GM21786 (cell line): ENCODE data around the gene ZNF865.
"Not testable (repeated sequence)": the region's sequence is repeated elsewhere in the genome, so short reads cannot be mapped to it uniquely, and the experiment has no call there.

Source experiments
- ATAC-seq: cut with Tn5 transposase; IDR thresholded peaks from one replicate; pipeline ENCODE4 v1.9.1; 2021; ENCODE audit not compliant: unreplicated experiment

The ZNF865 gene

GRCh38 chr19:55605637-55606470, at the start of gene ZNF865:
Gene ZNF865, plus strand, starts transcription at chr19:55605647. Its CDS starts 7,972 bp downstream, at chr19:55613619.
- peak; percentile 34 for ATAC-seq

- no peak for ATAC-seq
Measured at GRCh38 chr19:55559684-55560083, 45.8 kb upstream of the ZNF865 start.

DNA sequence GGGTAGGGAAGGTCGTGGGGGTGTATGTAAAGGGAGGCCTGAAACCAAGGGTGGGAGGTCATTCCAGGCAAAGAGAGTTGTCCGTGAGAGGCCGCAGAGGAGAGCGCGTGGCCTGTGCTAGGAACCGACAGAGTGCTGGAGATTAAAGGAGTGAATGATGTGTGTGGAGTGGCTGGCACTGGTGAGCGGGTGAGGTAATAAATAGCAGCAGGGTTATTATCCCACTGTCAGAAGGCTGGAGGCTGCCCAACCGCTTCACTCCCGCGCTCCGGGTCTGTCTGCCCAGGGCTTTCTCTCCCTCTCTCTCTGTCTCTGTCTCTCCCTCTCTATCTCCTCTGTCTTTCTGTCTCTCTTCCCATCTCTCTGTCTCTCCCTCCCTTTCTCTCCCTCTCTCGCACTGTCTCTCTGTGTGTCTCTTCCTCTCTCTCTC, 42.2 kb upstream of the ZNF865 start:
- ATAC-seq = no peak

GRCh38 chr19:55566823-55567222, 38.6 kb upstream of the ZNF865 start:
- no peak for ATAC-seq

DNA sequence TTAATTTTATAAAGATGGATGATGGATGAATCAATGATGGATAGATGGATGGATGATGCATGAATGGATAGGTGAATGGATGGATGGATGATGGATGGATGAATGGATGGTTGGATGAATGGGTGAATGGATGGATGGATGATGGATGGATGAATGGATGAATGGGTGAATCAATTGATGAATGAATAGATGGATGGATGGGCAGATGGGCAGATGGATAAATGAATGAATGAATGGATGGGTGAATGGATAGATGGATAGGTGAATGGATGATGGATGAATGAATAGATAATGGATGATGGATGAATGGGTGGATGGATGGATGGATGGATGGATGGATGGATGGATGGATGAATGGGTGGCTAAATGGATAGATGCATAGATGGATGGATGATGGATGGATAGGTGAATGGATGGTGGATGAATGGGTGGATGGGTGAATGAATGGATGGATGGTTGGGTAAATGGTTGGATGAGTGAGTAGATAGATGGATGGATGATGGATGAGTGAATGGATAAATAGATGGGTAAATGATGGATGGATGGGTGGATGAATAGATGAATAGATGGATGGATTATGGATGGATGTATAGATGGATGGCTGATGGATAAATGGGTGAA, 37.6 kb upstream of the ZNF865 start:
- ATAC-seq = no peak

- ATAC-seq = not testable (repeated sequence)
Measured at GRCh38 chr19:55569477-55569876, 36.0 kb upstream of the ZNF865 start.

DNA sequence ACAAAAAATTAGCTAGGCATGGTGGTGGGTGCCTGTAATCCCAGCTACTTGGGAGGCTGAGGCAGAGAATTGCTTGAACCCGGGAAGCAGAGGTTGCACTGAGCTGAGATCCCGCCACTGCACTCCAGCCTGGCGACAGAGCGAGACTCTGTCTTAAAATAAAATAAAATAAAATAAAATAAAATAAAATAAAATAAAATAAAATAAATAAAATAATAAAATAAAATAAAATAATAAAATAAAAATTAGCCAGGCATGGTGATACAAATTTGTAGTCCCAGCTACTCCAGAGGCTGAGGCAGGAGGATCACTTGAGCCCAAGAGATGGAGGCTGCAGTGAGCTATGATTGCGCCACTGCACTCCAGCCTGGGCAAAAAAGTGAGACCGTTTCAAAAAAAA, 31.5 kb upstream of the ZNF865 start:
- ATAC-seq = not testable (repeated sequence)

- no peak for ATAC-seq
Measured at GRCh38 chr19:55576746-55577145, 28.7 kb upstream of the ZNF865 start.

- no peak for ATAC-seq
Measured at GRCh38 chr19:55578031-55578760, 27.3 kb upstream of the ZNF865 start.

- no peak for ATAC-seq
Measured at GRCh38 chr19:55578761-55579747, 26.4 kb upstream of the ZNF865 start.

DNA sequence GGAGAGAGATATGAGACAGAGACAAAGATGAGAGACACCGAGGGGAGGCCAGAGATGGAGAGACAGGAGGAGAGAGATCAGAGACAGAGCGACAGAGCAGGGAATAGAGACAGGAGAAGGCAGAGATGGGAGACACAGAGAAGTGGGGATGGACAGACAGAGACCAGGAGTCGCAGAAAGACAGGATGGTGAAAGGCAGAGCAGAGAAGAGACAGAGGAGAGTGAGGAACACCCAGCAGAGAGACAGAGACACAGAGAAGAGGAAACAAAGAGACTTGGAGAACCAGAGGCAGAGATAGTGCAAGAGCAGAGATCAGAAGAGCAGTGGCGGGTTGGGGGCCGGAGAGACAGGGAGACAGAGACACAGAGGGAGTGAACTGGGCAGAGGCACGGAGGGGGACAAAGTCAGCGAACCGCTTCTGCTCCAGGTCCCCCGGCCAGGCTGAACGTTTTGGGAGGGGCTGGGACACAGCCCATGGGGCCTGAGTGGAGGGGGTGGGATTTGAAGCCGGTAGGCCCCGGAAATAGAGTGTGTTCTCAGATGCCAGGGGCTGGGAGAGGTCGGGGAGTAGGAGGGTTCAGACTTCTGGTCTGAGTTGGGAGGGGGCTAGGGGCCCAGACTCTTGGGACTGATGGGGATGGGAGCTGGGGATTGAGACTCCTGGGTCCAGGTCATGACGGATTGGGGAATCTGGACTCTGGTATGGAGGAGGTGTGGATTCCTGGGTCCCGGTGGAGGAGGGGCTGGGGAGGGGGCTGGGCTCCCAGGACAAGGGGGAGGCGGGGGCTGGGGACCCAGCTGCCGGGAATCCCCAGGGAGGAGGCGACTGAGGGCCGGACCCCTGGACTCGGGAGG, 25.5 kb upstream of the ZNF865 start:
- no peak for ATAC-seq

GRCh38 chr19:55580628-55581144, 24.8 kb upstream of the ZNF865 start, which contains the start of gene ZNF579:
Gene ZNF579, minus strand, starts transcription at chr19:55580848. Its CDS starts 1,209 bp downstream, at chr19:55579639.
- ATAC-seq = no peak

GRCh38 chr19:55581145-55581822, 24.2 kb upstream of the ZNF865 start:
- no peak for ATAC-seq

GRCh38 chr19:55581823-55582223, 23.6 kb upstream of the ZNF865 start:
- no peak for ATAC-seq

- ATAC-seq = not testable (repeated sequence)
Measured at GRCh38 chr19:55582284-55582683, 23.2 kb upstream of the ZNF865 start.

DNA sequence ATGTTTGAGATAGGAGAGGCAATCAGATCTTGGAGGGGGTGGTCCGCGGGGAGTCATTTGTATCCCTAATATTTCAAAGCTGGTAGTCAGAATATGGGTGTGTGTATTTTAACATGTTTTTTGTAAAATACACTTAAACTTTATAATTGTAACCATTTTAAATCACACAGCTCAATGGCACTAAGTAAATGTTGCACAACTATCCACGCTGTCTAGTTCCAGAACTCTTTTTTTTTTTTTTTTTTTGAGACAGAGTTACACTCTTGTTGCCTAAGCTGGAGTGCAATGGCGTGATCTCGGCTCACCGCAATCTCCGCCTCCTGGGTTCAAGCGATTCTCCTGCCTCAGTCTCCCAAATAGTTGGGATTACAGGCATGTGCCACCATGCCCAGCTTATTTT, 21.6 kb upstream of the ZNF865 start:
- ATAC-seq = not testable (repeated sequence)

GRCh38 chr19:55584871-55585270, 20.6 kb upstream of the ZNF865 start:
- ATAC-seq = no peak

GRCh38 chr19:55585658-55586339, 19.6 kb upstream of the ZNF865 start:
- no peak for ATAC-seq
